Fibroblast of the aortic adventitia (primary cell): ENCODE data around the gene MAPK7. TPM values are rescaled to one million over a fixed set of nuclear protein-coding genes. Genes with fewer than 3 reads are reported as not detected.
A peak's percentile ranks its signal among the peaks of the same experiment; 100 is the strongest.

Experiments
- DNase-seq: peaks from one replicate; pipeline ENCODE4 v3.0.0-alpha.2; 2010; ENCODE audit warnings: low read depth
- H3K4me3 ChIP-seq: 2 replicates; pipeline ENCODE4 v1.5.1; 2011; ENCODE audit warnings: low read depth, mild to moderate bottlenecking, control low read depth, low read length, moderate library complexity
- CTCF ChIP-seq: IDR thresholded peaks from 2 replicates; pipeline ENCODE4 v1.5.1; 2011; ENCODE audit warnings: mild to moderate bottlenecking, low read length, control low read depth, inconsistent platforms; ENCODE audit not compliant: insufficient read depth
- total RNA-seq: library from RNA; depleted of rRNA; stranded (reverse); fragments of >200 nt; gene quantifications from 2 replicates; pipeline ENCODE4 v1.2.3, GENCODE V29; 2012; ENCODE audit warnings: low replicate concordance

Gene MAPK7
- total RNA-seq, 1 donor = 24.0 TPM

GRCh38 chr17:19337712-19338023 is 40.6 kb upstream of the MAPK7 start:
- TF ChIP-seq CTCF = no peak
- peak; percentile 9 for DNase-seq
- H3K4me3 ChIP-seq = no peak overlapping the region

DNA sequence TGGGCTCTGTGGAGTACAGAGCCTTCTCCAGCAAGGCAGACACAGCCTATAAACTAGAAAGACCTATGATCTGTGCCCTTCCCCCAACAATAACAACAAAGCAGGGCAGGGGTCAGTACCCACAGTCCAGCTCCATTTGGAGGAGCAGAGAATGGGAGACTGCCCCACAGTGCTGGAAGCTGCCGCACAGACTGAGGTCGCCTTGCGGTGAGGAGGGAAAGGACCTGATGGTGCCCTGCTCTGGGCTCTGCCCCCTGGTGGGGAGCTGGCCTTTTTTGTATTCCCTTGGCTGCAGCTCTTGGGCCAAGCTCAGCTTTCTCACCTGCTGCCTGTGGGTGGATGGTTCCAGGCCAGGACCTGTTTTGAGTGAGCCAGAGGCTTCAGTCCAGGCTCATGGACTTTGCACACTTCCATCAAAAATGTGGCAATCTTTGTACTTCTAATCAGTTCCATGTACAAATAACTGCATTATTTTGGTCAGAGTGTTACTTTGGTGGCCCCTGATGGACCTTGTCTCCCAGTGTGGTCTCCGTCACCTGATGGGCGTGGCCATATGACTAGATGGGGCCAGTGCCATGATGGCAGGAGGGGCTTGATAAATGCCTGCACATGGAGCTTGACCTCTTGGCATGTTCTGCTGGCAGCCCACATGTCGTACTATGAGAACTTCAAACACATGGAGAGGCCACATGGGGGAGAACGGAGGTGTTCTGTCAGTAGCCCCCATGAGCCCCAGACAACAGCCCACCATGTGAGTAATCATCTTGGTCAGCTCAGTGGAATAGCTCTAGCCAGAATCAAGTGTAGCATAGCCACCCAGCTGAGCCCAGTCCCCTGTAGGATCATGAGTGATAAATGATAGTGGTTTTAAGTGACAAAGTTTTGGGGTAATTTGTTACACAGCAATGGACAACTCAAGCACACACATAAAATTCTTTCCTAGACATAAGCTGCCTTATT is 40.0 kb upstream of the MAPK7 start:
- no peak overlapping the region for H3K4me3 ChIP-seq
- DNase-seq = peak; percentile 28
- peak; percentile 51 for TF ChIP-seq CTCF

DNA sequence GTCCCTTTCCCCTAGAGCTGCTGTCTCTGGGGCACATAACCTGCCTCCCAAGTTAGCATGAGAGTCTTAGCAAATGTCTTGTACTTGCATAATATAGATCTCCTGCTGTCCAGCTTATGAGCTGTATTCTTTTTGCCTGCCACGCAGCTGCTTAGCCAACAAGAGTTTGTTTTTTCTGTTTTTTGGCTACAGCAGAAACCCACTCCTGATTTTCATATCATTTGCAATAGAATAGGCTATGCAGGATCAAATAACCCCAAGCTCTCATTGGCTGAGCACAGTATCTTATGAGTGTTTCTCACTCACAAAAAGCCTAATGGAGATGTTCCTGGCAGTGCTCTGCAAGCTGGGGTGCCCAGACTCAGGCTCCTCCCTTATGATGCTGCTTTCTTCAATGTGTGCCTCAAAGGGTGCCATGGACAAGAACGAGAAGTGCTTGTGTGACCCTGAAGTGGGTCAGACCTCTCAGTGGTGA is 38.9 kb upstream of the MAPK7 start:
- H3K4me3 ChIP-seq = no peak overlapping the region
- no peak for TF ChIP-seq CTCF
- DNase-seq = peak; percentile 40

DNA sequence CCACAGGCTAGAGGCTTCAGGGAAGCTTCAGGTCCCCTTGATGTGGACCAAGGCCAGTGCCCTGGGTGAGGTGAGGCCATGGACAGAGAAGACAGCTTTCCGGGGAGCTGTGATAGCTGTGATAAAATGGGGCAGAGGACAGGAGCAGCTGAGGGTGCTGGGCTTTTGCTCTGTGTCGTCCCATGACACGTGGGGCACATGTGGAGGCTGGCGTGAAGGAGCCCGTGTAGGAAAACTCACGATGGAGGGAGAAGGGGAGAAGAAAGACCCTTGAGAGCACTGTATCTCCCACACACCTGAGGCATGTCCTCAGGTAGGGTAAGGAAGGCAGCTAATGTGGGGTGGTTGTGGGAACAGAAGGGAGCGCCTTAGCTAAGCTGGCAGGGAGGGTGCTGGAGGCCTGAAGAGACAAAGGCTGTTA is 37.1 kb upstream of the MAPK7 start:
- TF ChIP-seq CTCF = no peak
- no peak for DNase-seq
- H3K4me3 ChIP-seq = no peak overlapping the region

DNA sequence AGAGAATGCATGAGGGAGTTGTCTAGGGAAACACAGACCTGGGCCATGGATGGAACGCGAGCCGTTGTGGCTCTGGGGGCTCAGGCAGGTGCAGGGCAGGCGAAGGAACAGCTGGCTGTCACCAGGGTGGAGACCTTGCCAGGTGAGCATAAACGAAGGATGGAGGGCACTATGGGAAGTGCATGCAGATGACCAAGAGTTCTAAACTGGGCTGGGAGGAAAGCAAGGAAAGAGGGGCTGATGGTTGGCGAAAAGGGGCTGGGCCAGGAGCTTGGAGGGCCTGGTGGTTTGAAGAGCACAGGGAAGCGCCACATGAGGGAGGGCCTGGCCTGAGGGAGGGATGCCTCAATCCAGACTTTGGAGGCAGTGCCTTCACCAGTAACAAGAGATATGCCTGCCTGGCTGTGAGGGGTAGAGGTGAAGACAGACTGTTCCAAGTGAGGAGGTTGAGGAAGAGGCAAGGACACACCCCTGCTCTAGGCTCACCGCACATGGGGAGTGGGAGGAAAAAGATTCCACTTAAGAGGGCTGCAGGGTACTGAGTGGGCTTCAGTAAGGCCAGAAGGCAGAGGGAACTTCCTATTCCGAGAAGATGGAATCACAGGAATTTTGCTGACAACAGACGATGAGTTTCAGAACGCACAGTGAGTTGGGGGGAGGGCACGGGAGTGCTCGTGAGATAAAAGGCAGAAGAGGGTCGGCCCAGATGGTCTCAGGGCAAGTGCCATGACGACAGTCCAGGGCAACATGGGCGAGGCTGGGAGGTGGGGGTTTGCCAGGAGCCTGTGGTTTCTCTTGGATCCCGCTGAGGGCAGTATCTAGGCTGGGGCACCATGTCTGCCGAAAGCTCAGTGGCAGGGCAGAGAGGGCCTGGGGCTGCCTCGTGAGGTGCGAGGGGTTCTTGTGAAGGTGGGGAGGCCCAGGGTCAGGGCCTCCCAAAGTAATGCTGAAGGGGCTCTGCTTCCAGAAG is 36.4 kb upstream of the MAPK7 start:
- H3K4me3 ChIP-seq = no peak overlapping the region
- no peak for TF ChIP-seq CTCF
- peak; percentile 28 for DNase-seq

DNA sequence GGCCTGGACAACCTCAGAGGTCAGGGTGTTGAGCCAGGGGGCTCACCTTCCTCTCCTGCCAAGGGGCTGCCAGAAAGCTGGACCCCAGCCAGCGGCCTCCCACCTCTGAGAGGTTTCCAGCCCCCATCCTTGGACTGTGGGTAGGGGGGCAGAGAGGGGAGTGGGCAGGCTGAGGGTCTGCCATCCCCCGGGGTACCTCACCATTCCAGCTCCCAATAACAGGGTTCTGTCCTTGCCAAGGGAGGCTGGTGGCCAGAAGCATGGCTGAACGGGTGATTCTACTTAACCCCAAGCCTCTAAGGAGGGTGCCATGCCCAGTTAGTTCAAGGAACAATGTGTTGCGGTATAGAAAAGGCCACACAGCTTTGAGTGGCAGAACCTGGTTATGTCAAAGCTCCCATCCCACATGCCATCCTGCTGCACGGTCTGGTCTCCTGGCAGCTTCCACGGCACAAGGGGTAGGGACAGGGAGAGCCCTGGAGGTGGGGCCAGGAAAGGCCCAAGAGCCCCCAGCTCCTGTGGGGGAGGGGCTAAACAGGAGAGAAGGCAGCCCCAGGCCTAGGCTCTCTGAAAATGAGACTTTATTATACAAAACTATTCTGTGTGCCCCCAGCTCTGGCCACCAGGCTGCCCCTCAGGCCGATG is 35.6 kb upstream of the MAPK7 start:
- no peak overlapping the region for H3K4me3 ChIP-seq
- DNase-seq = no peak
- TF ChIP-seq CTCF = no peak
